Measurements from ENCODE around the gene UGT2B10.

- TF ChIP-seq CTCF (IDR thresholded peaks at IDR 0.05) (no peak), POLR2A (IDR thresholded peaks at IDR 0.05) (no peak)
These were observed 7.7 kb upstream of the UGT2B10 start for GRCh38 chr4:68808060-68808459.

Measured in transverse colon (tissue), 3 donors.